Measurements from ENCODE around the gene DCAF11. TPM values are rescaled to one million over a fixed set of nuclear protein-coding genes. Genes with fewer than 3 reads are reported as not detected.
A peak's percentile ranks its signal among the peaks of the same experiment; 100 is the strongest.

The DCAF11 gene
- total and polyA plus RNA-seq, 2 of the 13 experiments (the other 11 are each of a cell fraction or from before 2014, with no cell fraction given): 150 to 257 TPM

DNA sequence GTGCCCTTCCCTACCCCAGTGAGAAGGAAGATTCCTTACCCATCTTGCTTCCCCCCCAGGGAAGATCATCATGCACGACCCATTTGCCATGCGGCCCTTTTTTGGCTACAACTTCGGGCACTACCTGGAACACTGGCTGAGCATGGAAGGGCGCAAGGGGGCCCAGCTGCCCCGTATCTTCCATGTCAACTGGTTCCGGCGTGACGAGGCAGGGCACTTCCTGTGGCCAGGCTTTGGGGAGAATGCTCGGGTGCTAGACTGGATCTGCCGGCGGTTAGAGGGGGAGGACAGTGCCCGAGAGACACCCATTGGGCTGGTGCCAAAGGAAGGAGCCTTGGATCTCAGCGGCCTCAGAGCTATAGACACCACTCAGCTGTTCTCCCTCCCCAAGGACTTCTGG lies 11.1 kb upstream of the DCAF11 start (continued):
- TF ChIP-seq ZNF687 (CRISPR knock-in tag; IDR thresholded peaks at IDR 0.05) (no peak; the same call in 1 of the 2 replicates), EEA1 (CRISPR knock-in tag; IDR thresholded peaks at IDR 0.05; ENCODE audit: borderline replicate concordance) (no peak), CHD2 (IDR thresholded peaks at IDR 0.05; ENCODE audit: low read depth, low read length) (no peak), SETDB1 (CRISPR knock-in tag; IDR thresholded peaks at IDR 0.05; ENCODE audit: borderline replicate concordance) (no peak), ZNF256 (CRISPR knock-in tag; conservative IDR thresholded peaks at IDR 0.05) (no peak), ARNTL (CRISPR knock-in tag; IDR thresholded peaks at IDR 0.05) (no peak), ZNF761 (CRISPR knock-in tag; conservative IDR thresholded peaks at IDR 0.05) (0 out of 2 replicates have a peak, but pooled peaks have one; percentile 43), ZNF446 (CRISPR knock-in tag; IDR thresholded peaks at IDR 0.05) (no peak), MBNL3 (CRISPR knock-in tag; conservative IDR thresholded peaks at IDR 0.05) (no peak), MIER3 (CRISPR knock-in tag; IDR thresholded peaks at IDR 0.05; ENCODE audit: borderline replicate concordance) (no peak), KAT7 (CRISPR knock-in tag; IDR thresholded peaks at IDR 0.05; ENCODE audit: borderline replicate concordance) (no peak), TOE1 (CRISPR knock-in tag; IDR thresholded peaks at IDR 0.05) (no peak), AGO2 (optimal IDR thresholded peaks at IDR 0.05; ENCODE audit: low read depth, low read length) (peak; percentile 91), ONECUT2 (CRISPR knock-in tag; IDR thresholded peaks at IDR 0.05) (no peak), ZBTB8A (CRISPR knock-in tag; IDR thresholded peaks at IDR 0.05; ENCODE audit: borderline replicate concordance, low read depth) (no peak), NR2C2 (CRISPR knock-in tag; IDR thresholded peaks at IDR 0.05; ENCODE audit: borderline replicate concordance) (peak; percentile 9; the same call in 1 of the 2 replicates), MXI1 (IDR thresholded peaks at IDR 0.05; ENCODE audit: borderline replicate concordance, low read depth, low read length) (no peak), MAZ (IDR thresholded peaks at IDR 0.05; ENCODE audit: borderline replicate concordance, low read depth, low read length) (no peak), MAZ (CRISPR knock-in tag; IDR thresholded peaks at IDR 0.05; ENCODE audit: low read depth) (no peak), HNRNPLL (IDR thresholded peaks at IDR 0.05; ENCODE audit: low read depth, low read length, poor library complexity, severe bottlenecking) (no peak), FOXC1 (CRISPR knock-in tag; IDR thresholded peaks at IDR 0.05; ENCODE audit: borderline replicate concordance) (no peak), ZNF547 (CRISPR knock-in tag; IDR thresholded peaks at IDR 0.05) (no peak), THYN1 (CRISPR knock-in tag; IDR thresholded peaks at IDR 0.05; ENCODE audit: borderline replicate concordance, low read depth) (no peak), IKZF5 (CRISPR knock-in tag; IDR thresholded peaks at IDR 0.05) (no peak), ZNF629 (CRISPR knock-in tag; conservative IDR thresholded peaks at IDR 0.05) (no peak), DNMT1 (CRISPR knock-in tag; IDR thresholded peaks at IDR 0.05) (no peak), SYNCRIP (IDR thresholded peaks at IDR 0.05; ENCODE audit: insufficient read depth, low read depth, low read length) (no peak)
